ENCODE data around the gene GABRA5. TPM values are rescaled to one million over a fixed set of nuclear protein-coding genes. Genes with fewer than 3 reads are reported as not detected.

GABRA5 gene
- total RNA-seq, 2 donors from 2014 or later: 3.8 to 4.4 TPM

GRCh38 chr15:26970712-26971210 lies 103.9 kb downstream of the GABRA5 start, which contains the start of gene GABRG3:
Gene GABRG3 (plus strand): TSS chr15:26971181.
- peak within 1 kb of the TSS; percentile 76 for H3K4me3 ChIP-seq (ENCODE audit: low read length)
- H3K27ac Mint-ChIP-seq: no peak within 1 kb of the TSS
- TF ChIP-seq CTCF (conservative IDR thresholded peaks at IDR 0.05): no peak
- peak within 1 kb of the TSS; percentile 58 for H3K4me3 Mint-ChIP-seq
- no peaks in the 10 kb centered on the region for H3K4me1 ChIP-seq (ENCODE audit: control insufficient read depth, insufficient read depth, low read length)
- no peaks in the 10 kb centered on the region for H3K36me3 ChIP-seq (ENCODE audit: control insufficient read depth, insufficient read depth, low read length)
- H3K4me1 Mint-ChIP-seq: no peaks in the 10 kb centered on the region
- no peaks in the 10 kb centered on the region for H3K36me3 Mint-ChIP-seq (ENCODE audit: low read depth)
- H3K27ac ChIP-seq (ENCODE audit: low read depth, low read length): no peak within 1 kb of the TSS
- H3K9me3 ChIP-seq (ENCODE audit: control insufficient read depth, low read length): no peaks in the 10 kb centered on the region
- peaks cover 76% of the 10 kb centered on the region for H3K27me3 ChIP-seq (ENCODE audit: control insufficient read depth, insufficient read depth, low read length, poor library complexity, severe bottlenecking)
- peaks cover 73% of the 10 kb centered on the region for H3K27me3 Mint-ChIP-seq (ENCODE audit: insufficient read depth)
- H3K9me3 Mint-ChIP-seq: no peaks in the 10 kb centered on the region
- WGBS, 2 experiments (ENCODE audit: insufficient coverage in 1 of 2, insufficient read length in 1 of 2): 0 to 2% methylated on average over 3 to 33 of the region's 33 CpGs
- no peak within 1 kb of the TSS for H3K9ac ChIP-seq (ENCODE audit: extremely low read depth, low read length, poor library complexity, severe bottlenecking)
- DNase-seq: peak; percentile 87

DNA sequence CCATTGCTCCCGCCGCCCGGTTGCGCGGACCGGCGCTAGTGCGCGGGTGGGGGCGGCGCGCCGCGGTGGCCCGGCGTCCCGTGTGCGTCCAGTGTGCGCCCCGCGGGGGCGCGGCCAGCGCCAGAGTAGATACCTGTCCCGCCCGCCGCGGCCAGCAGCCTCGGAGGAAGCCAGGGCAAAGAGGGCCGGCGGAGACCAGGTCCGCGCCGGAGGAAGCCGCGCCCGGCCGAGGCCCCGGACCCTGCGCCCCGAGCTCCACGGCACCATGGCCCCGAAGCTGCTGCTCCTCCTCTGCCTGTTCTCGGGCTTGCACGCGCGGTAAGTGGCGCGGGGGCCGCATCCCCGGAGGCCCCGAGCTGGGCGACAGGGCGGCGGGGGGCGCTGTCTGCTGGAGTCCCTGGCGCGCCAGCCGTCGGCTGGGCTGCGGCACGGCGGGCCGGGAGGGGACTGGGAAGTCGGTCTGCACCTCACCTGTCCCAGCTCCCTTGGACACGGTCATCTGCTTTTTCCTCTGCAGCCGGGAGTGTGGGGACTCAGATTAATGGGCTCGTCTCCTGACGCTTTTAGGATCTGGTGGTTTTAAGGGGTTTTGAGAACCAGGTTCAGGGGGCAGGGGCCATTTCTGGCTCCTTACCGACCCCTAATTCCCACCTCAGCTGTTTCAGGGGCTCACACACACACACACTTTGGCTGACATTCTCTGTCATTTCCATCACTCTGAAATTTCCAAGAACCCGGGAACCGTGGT lies 104.6 kb downstream of the GABRA5 start:
- DNase-seq: peak; percentile 75
- Mint-ChIP-seq H3K27me3 (ENCODE audit: insufficient read depth) (peaks cover 71% of the 10 kb centered on the region), H3K27ac (no peak overlapping the region), H3K9me3 (no peaks in the 10 kb centered on the region), H3K4me3 (peak overlapping the region; percentile 58), H3K36me3 (ENCODE audit: low read depth) (no peaks in the 10 kb centered on the region), H3K4me1 (no peaks in the 10 kb centered on the region)
- no peak overlapping the region for H3K9ac ChIP-seq (ENCODE audit: extremely low read depth, low read length, poor library complexity, severe bottlenecking)
- H3K27ac ChIP-seq (ENCODE audit: low read depth, low read length): no peak overlapping the region
- H3K4me1 ChIP-seq (ENCODE audit: control insufficient read depth, insufficient read depth, low read length): no peaks in the 10 kb centered on the region
- peak overlapping the region; percentile 76 for H3K4me3 ChIP-seq (ENCODE audit: low read length)
- 5 to 40% methylated on average over 1 to 72 of the region's 72 CpGs for WGBS, 2 experiments (ENCODE audit: insufficient coverage in 1 of 2, insufficient read length in 1 of 2)
- peak; percentile 49 for TF ChIP-seq CTCF (conservative IDR thresholded peaks at IDR 0.05)
- H3K36me3 ChIP-seq (ENCODE audit: control insufficient read depth, insufficient read depth, low read length): no peaks in the 10 kb centered on the region
- no peaks in the 10 kb centered on the region for H3K9me3 ChIP-seq (ENCODE audit: control insufficient read depth, low read length)
- peaks cover 70% of the 10 kb centered on the region for H3K27me3 ChIP-seq (ENCODE audit: control insufficient read depth, insufficient read depth, low read length, poor library complexity, severe bottlenecking)

DNA sequence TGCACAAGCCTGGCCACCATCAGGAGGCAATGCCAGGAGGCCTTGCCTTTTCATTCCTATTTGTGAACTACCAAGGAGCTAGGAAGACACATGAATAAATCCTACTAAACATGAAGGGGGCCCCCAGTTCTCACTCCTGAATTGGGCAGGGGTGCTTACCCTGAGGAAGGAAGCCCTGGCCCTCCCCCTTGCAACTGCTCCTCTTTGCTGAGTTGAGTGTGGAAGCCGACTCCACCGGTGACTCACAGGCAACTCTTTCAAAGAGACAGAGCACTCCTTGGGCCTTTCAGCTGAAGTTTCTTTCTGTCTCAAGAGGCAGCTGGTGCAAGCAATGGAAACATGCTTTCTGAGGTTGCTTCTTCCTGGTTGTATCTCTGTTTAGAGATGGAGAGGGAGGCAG lies 105.8 kb downstream of the GABRA5 start:
- H3K36me3 ChIP-seq (ENCODE audit: control insufficient read depth, insufficient read depth, low read length): no peaks in the 10 kb centered on the region
- no peaks in the 10 kb centered on the region for H3K4me1 ChIP-seq (ENCODE audit: control insufficient read depth, insufficient read depth, low read length)
- WGBS, 2 experiments (ENCODE audit: insufficient coverage in 1 of 2, insufficient read length in 1 of 2): 70% methylated on average over 2 of the region's 2 CpGs; no CpG with 5 or more reads in 1 of the 2 experiments
- no peak overlapping the region for H3K9ac ChIP-seq (ENCODE audit: extremely low read depth, low read length, poor library complexity, severe bottlenecking)
- peak; percentile 46 for DNase-seq
- H3K27ac ChIP-seq (ENCODE audit: low read depth, low read length): no peak overlapping the region
- H3K4me3 ChIP-seq (ENCODE audit: low read length): no peak overlapping the region
- peaks cover 58% of the 10 kb centered on the region for H3K27me3 ChIP-seq (ENCODE audit: control insufficient read depth, insufficient read depth, low read length, poor library complexity, severe bottlenecking)
- Mint-ChIP-seq H3K4me3 (peak overlapping the region; percentile 58), H3K27me3 (ENCODE audit: insufficient read depth) (peaks cover 60% of the 10 kb centered on the region), H3K36me3 (ENCODE audit: low read depth) (no peaks in the 10 kb centered on the region), H3K4me1 (no peaks in the 10 kb centered on the region), H3K27ac (no peak overlapping the region), H3K9me3 (no peaks in the 10 kb centered on the region)
- no peaks in the 10 kb centered on the region for H3K9me3 ChIP-seq (ENCODE audit: control insufficient read depth, low read length)
- TF ChIP-seq CTCF (conservative IDR thresholded peaks at IDR 0.05): no peak

Data from endodermal cell (in vitro differentiated cells).